ENCODE measurements around the gene DUOX1. TPM values are rescaled to one million over a fixed set of nuclear protein-coding genes. Genes with fewer than 3 reads are reported as not detected.

The DUOX1 gene
- total and polyA plus RNA-seq, 2 of the 13 experiments (the other 11 are each of a cell fraction or from before 2014, with no cell fraction given) = 0.03 TPM; not detected in 1

- H2AFZ ChIP-seq (ENCODE audit: low read length) = no peak overlapping the region
- peak; percentile 95 for ATAC-seq
- no peaks in the 10 kb centered on the region for H4K20me1 ChIP-seq (ENCODE audit: insufficient read depth, low read length)
- POLR2A ChIA-PET = interaction anchor here (0.8 to 1.3 kb wide), 4 partner anchors 17 to 139 kb away, joined by 3 to 5 read pairs (median 4); no protein-coding TSS in a partner anchor
- WGBS (ENCODE audit: low lambda C conversion rate) = 2% methylated on average over 14 of the region's 14 CpGs
- peaks cover 5 to 36% of the 10 kb centered on the region in 2 experiments for H3K27me3 ChIP-seq (ENCODE audit: control insufficient read depth in 1 of 2, insufficient read depth in 2 of 2, low read length in 2 of 2)
- H3K9ac ChIP-seq (ENCODE audit: insufficient read depth, low read depth, low read length) = no peak overlapping the region
- peak; percentile 96 for FAIRE-seq
- peak overlapping the region; percentile 67 for H3K4me2 ChIP-seq (ENCODE audit: low read depth, low read length)
- intact Hi-C loops (cut with micrococcal nuclease; ENCODE audit: unreplicated experiment) = loop anchor here (1.0 to 2.0 kb wide), 2 partner anchors 81 to 150 kb away; no protein-coding TSS in a partner anchor
- H3K4me3 ChIP-seq (replicated peaks in 1 of 3; ENCODE audit: insufficient read depth in 1 of 3, low read depth in 2 of 3, low read length in 3 of 3) = peak overlapping the region in 1 of 3 experiments; percentile 47; a peak in 3 of 6 replicates
- no peak overlapping the region for H3K27ac ChIP-seq (ENCODE audit: extremely low read length, insufficient read depth, low read length)
- DNase-seq (ENCODE audit: low spot score) = peak; percentile 85
- no peaks in the 10 kb centered on the region for H3K9me3 ChIP-seq (ENCODE audit: low read length)
- no TSS peak for BruUV-seq (replicated peaks)
- in situ Hi-C loops (cut with HindIII; ENCODE audit: extremely low pct_ligation_motif_present, low pct_unique_long_range_greater_than_20kb) = no loop called here
- no peaks in the 10 kb centered on the region for H3K36me3 ChIP-seq (replicated peaks in 1 of 2; ENCODE audit: control insufficient read depth in 1 of 2, insufficient read depth in 2 of 2, low read length in 2 of 2)
- H3K4me1 ChIP-seq (ENCODE audit: insufficient read depth, low read length) = peaks cover 25% of the 10 kb centered on the region
- no peaks in the 10 kb centered on the region for H3K79me2 ChIP-seq (ENCODE audit: insufficient read depth, low read length)
- CTCF ChIA-PET (ENCODE audit: low intra/inter-chr PET ratio, low total read pairs) = interaction anchor here (0.7 to 1.9 kb wide), 8 partner anchors 8 to 81 kb away, joined by 3 to 5 read pairs (median 3); no protein-coding TSS in a partner anchor
- TF ChIP-seq NFIC (IDR thresholded peaks at IDR 0.05; ENCODE audit: low read length) (no peak), DNMT3B (CRISPR knock-in tag; conservative IDR thresholded peaks at IDR 0.05) (no peak), YEATS2 (CRISPR knock-in tag; IDR thresholded peaks at IDR 0.05; ENCODE audit: borderline replicate concordance) (no peak), ZNF343 (CRISPR knock-in tag; IDR thresholded peaks at IDR 0.05) (no peak), ZFP90 (CRISPR knock-in tag; IDR thresholded peaks at IDR 0.05; ENCODE audit: borderline replicate concordance) (no peak), ADNP (CRISPR knock-in tag; IDR thresholded peaks at IDR 0.05) (no peak), CREBL2 (CRISPR knock-in tag; IDR thresholded peaks at IDR 0.05; ENCODE audit: borderline replicate concordance) (no peak), PAXIP1 (CRISPR knock-in tag; conservative IDR thresholded peaks at IDR 0.05) (no peak), ZNF577 (CRISPR knock-in tag; IDR thresholded peaks at IDR 0.05; ENCODE audit: borderline replicate concordance, low read depth) (no peak), REST (IDR thresholded peaks at IDR 0.05; ENCODE audit: borderline replicate concordance in 1 of 2, low read depth in 1 of 2, low read length in 2 of 2) (no peak), E2F1 (CRISPR knock-in tag; IDR thresholded peaks at IDR 0.05) (no peak), ZNF781 (CRISPR knock-in tag; IDR thresholded peaks at IDR 0.05; ENCODE audit: borderline replicate concordance, not compliant biosample characterization) (no peak), YY1 (IDR thresholded peaks at IDR 0.05; ENCODE audit: insufficient read depth, insufficient replicate concordance, low read depth, low read length) (peak; percentile 38), ZNF703 (CRISPR knock-in tag; IDR thresholded peaks at IDR 0.05; ENCODE audit: borderline replicate concordance) (no peak)
Observed at GRCh38 chr15:45118131-45118588, 11.6 kb upstream of the DUOX1 start.
